GM18520 (cell line): ENCODE measurements around the gene FAM83G.

Experiments
- ATAC-seq: cut with Tn5 transposase; IDR thresholded peaks from one replicate; pipeline ENCODE4 v1.9.1; 2021; ENCODE audit not compliant: unreplicated experiment

FAM83G gene

GRCh38 chr17:19012171-19013080, 7.9 kb upstream of the FAM83G start:
- no peak for ATAC-seq

- ATAC-seq: no peak
Measured at GRCh38 chr17:19011581-19011980, 7.0 kb upstream of the FAM83G start.

GRCh38 chr17:19010729-19011505, 6.4 kb upstream of the FAM83G start:
- ATAC-seq: no peak

GRCh38 chr17:19009970-19010369, 5.4 kb upstream of the FAM83G start:
- ATAC-seq: no peak

- no peak for ATAC-seq
Measured at GRCh38 chr17:19006698-19007097, 2.1 kb upstream of the FAM83G start.

- no peak for ATAC-seq
Measured at GRCh38 chr17:19005789-19006430, 1.3 kb upstream of the FAM83G start.

GRCh38 chr17:19005137-19005773, 691 bp upstream of the FAM83G start:
- no peak for ATAC-seq

GRCh38 chr17:19003543-19004420, 782 bp downstream of the FAM83G start:
- ATAC-seq: no peak

GRCh38 chr17:19002805-19003542, 1.6 kb downstream of the FAM83G start:
- no peak for ATAC-seq

GRCh38 chr17:19001907-19002590, 2.5 kb downstream of the FAM83G start:
- ATAC-seq: no peak

GRCh38 chr17:19000531-19001325, 3.8 kb downstream of the FAM83G start:
- ATAC-seq: no peak

GRCh38 chr17:18999911-19000310, 4.7 kb downstream of the FAM83G start:
- no peak for ATAC-seq

- no peak for ATAC-seq
Measured at GRCh38 chr17:18999394-18999793, 5.2 kb downstream of the FAM83G start.

GRCh38 chr17:18997650-18998196, 6.8 kb downstream of the FAM83G start:
- no peak for ATAC-seq

GRCh38 chr17:18996458-18996857, 8.1 kb downstream of the FAM83G start:
- ATAC-seq: no peak

GRCh38 chr17:18995220-18995619, 9.3 kb downstream of the FAM83G start:
- no peak for ATAC-seq

GRCh38 chr17:18994631-18995030, 9.9 kb downstream of the FAM83G start:
- no peak for ATAC-seq
